Endothelial cell of umbilical vein (primary cell): ENCODE results near the gene BPI. TPM values are rescaled to one million over a fixed set of nuclear protein-coding genes. Genes with fewer than 3 reads are reported as not detected.

Source experiments
- BruUV-seq: library from RNA; stranded (reverse); fragments of 400-500 nt; replicated peaks from 2 replicates; lab custom pipeline; 2021; lab: Mats Ljungman, UMichigan
- CTCF ChIA-PET: fragments of 300-600, 350-600 bp; sonication (Branson Sonifier 250); formaldehyde crosslinking; loops from one replicate; lab custom pipeline; 2021; ENCODE audit warnings: antibody characterized with exemption, inconsistent platforms; lab: Charles Lee
- POLR2A ChIA-PET: fragments of 300-600, 350-600 bp; sonication (Branson Sonifier 250); formaldehyde crosslinking; loops from one replicate; lab custom pipeline; 2021; ENCODE audit warnings: antibody characterized with exemption, inconsistent platforms; lab: Charles Lee
- DNase-seq: peaks from one replicate; pipeline ENCODE4 v3.0.0-alpha.2; 2011; ENCODE audit warnings: low read depth, low spot score
- FAIRE-seq: peaks from 2 replicates; lab custom pipeline; 2011; peaks lifted over from hg19 to GRCh38; lab: Jason Lieb, UNC
- H2AFZ ChIP-seq: 2 replicates; pipeline ENCODE4 v1.6.0; 2012; ENCODE audit warnings: low read depth, low read length, control low read depth, inconsistent platforms
- H3K27ac ChIP-seq: 2 replicates; pipeline ENCODE4 v1.5.1; 2011; ENCODE audit warnings: low read depth, mild to moderate bottlenecking, control low read depth, low read length, moderate library complexity; ENCODE audit not compliant: insufficient read depth
- H3K27me3 ChIP-seq, 2 experiments: 2 replicates each; pipeline versions ENCODE4 v1.6.0 to v1.6.1; 2011; ENCODE audit warnings: low read length in 2 of 2, mixed read lengths in 1 of 2; ENCODE audit not compliant: control insufficient read depth in 2 of 2, insufficient read depth in 2 of 2
- H3K36me3 ChIP-seq, 2 experiments: 2 replicates in 1 of 2; 3 replicates in 1 of 2; pipeline ENCODE4 v1.5.1; 2011; ENCODE audit warnings: low read length in 2 of 2, mild to moderate bottlenecking in 1 of 2, moderate library complexity in 1 of 2; ENCODE audit not compliant: control insufficient read depth in 2 of 2, insufficient read depth in 2 of 2; ENCODE audit errors: extremely low read depth in 1 of 2
- H3K4me1 ChIP-seq: 3 replicates; pipeline ENCODE4 v1.5.1; 2011; ENCODE audit warnings: mild to moderate bottlenecking, low read length; ENCODE audit not compliant: control insufficient read depth, insufficient read depth; ENCODE audit errors: extremely low read depth
- H3K4me2 ChIP-seq: 2 replicates; pipeline ENCODE4 v1.6.1; 2011; ENCODE audit warnings: low read length, control low read depth, mixed read lengths; ENCODE audit not compliant: insufficient read depth
- H3K4me3 ChIP-seq, 3 experiments: fragments of 200-600 bp in 1 of 3; sonication (generic), shearing (Covaris generic) in 1 of 3; replicated peaks in 1 of 3; 2 replicates each; pipeline ENCODE4 v1.5.1; 2011 to 2016; ENCODE audit warnings: control low read depth in 3 of 3, low read length in 3 of 3, mild to moderate bottlenecking in 2 of 3, inconsistent platforms in 1 of 3, low read depth in 1 of 3, moderate library complexity in 1 of 3; ENCODE audit not compliant: insufficient read depth in 1 of 3
- H3K79me2 ChIP-seq: 2 replicates; pipeline ENCODE4 v1.6.0; 2012; ENCODE audit warnings: low read length, inconsistent platforms; ENCODE audit not compliant: control insufficient read depth, insufficient read depth
- H3K9ac ChIP-seq: replicated peaks from 2 replicates; pipeline ENCODE3; 2011; ENCODE audit warnings: low read length, control low read depth; ENCODE audit not compliant: insufficient read depth; ENCODE audit errors: extremely low read depth
- H3K9me1 ChIP-seq: replicated peaks from 3 replicates; pipeline ENCODE4 v1.6.0; 2011; ENCODE audit warnings: mild to moderate bottlenecking, low read length; ENCODE audit not compliant: control insufficient read depth, insufficient read depth; ENCODE audit errors: extremely low read depth
- H3K9me3 ChIP-seq: replicated peaks from 2 replicates; pipeline ENCODE4 v1.5.1; 2012; ENCODE audit warnings: low read length, inconsistent platforms; ENCODE audit not compliant: control insufficient read depth, insufficient read depth
- H4K20me1 ChIP-seq: replicated peaks from 2 replicates; pipeline ENCODE3; 2011; ENCODE audit warnings: mild to moderate bottlenecking, low read length; ENCODE audit not compliant: control insufficient read depth, insufficient read depth; ENCODE audit errors: extremely low read depth
- EZH2 ChIP-seq: IDR thresholded peaks from 2 replicates; pipeline ENCODE4 v1.6.1; 2012; ENCODE audit warnings: borderline replicate concordance, low read depth, mild to moderate bottlenecking, moderate library complexity, low read length, inconsistent platforms; ENCODE audit not compliant: severe bottlenecking
- FOS ChIP-seq: IDR thresholded peaks from 2 replicates; pipeline ENCODE4 v1.6.1; 2011; ENCODE audit warnings: mild to moderate bottlenecking, low read length, moderate library complexity, borderline replicate concordance; ENCODE audit not compliant: insufficient read depth
- GATA2 ChIP-seq: IDR thresholded peaks from 2 replicates; pipeline ENCODE4 v1.7.0; 2011; ENCODE audit warnings: low read depth, mild to moderate bottlenecking, moderate library complexity, mixed read lengths, low read length; ENCODE audit not compliant: insufficient read length, insufficient read depth
- JUN ChIP-seq: IDR thresholded peaks from 2 replicates; pipeline ENCODE4 v1.6.1; 2011; ENCODE audit warnings: borderline replicate concordance, low read depth; ENCODE audit not compliant: insufficient read length, insufficient read depth
- MYC ChIP-seq: IDR thresholded peaks from one replicate; pipeline ENCODE4 v1.6.1; 2011; ENCODE audit warnings: mild to moderate bottlenecking, low read depth, low read length
- POLR2A ChIP-seq: IDR thresholded peaks from 2 replicates; pipeline ENCODE4 v1.6.1; 2012; ENCODE audit warnings: low read depth, mild to moderate bottlenecking, control low read depth, low read length
- POLR2AphosphoS5 ChIP-seq: IDR thresholded peaks from 2 replicates; pipeline ENCODE4 v1.6.1; 2012; ENCODE audit warnings: low read depth, mild to moderate bottlenecking, control low read depth, low read length, moderate library complexity; ENCODE audit not compliant: insufficient read depth
- dilution Hi-C: fragments of 300-500 bp; cut with MboI; formaldehyde crosslinking; loops from one replicate; pipeline ENCODE4 v1.15.0; 2019; ENCODE audit warnings: low sequenced_read_pairs; ENCODE audit not compliant: extremely low pct_ligation_motif_present
- intact Hi-C: fragments of 100-400 bp; cut with micrococcal nuclease; formaldehyde crosslinking; loops from one replicate; pipeline ENCODE4 v1.10.0; 2022
- polyA plus RNA-seq, 4 experiments: library from polyadenylated mRNA; depleted of rRNA in 3 of 4; stranded (reverse) in 3 of 4; unstranded in 1 of 4; fragments of >200 nt; gene quantifications; 2 replicates each; pipeline versions ENCODE4 v1.2.1 to v1.2.3, GENCODE V29; 2011 to 2012; ENCODE audit warnings: missing spikeins in 1 of 4
- total RNA-seq: library from RNA; stranded (reverse); gene quantifications from 2 replicates; pipeline ENCODE4 v1.2.3, GENCODE V29; 2021
- TF ChIP-seq, protein P1 (sequence below), 2 donors: IDR thresholded peaks; 1 replicate in 1 of 2; 2 replicates in 1 of 2; pipeline ENCODE4 v1.5.1; 2011; ENCODE audit warnings: low read length in 2 of 2, mild to moderate bottlenecking in 2 of 2, moderate library complexity in 2 of 2, control low read depth in 1 of 2, inconsistent platforms in 1 of 2, low read depth in 1 of 2; ENCODE audit not compliant: insufficient read depth in 1 of 2; ENCODE audit errors: extremely low read depth in 1 of 2
- TF ChIP-seq, protein P2 (sequence below): IDR thresholded peaks from 2 replicates; pipeline ENCODE4 v1.6.1; 2011; ENCODE audit not compliant: insufficient read depth, insufficient read length

The BPI gene
- total and polyA plus RNA-seq, 2 donors (not counting 3 experiments of a cell fraction or from before 2014, with no cell fraction given), result not detected

DNA sequence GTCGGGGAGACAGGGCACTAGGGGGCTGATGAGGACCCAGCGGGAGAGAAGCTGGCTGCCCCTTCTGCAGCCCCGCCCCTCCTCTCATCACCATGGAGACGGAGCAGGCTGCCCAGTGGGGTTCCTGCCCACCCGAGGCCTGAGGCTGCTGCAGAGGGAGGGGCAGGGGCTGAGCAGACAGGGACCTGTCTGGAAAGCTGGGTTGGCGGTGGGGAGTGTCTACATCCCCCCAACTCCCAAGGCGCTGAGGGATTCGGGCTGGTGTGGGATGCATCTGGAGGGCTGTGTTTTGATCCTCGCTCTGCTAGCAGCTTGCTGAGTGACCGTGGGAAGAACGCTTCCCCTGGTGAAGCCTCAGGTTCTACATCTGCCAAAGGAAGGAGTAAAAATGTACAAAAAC is 1.2 kb upstream of the BPI start:
- no peaks in the 10 kb centered on the region for H3K9me1 ChIP-seq
- BruUV-seq, result no TSS peak
- no peak overlapping the region for H3K4me3 ChIP-seq
- no peak overlapping the region for H3K9ac ChIP-seq
- FAIRE-seq, result no peak
- no peak overlapping the region for H2AFZ ChIP-seq
- CTCF ChIA-PET, result interaction anchor here (1.0 to 9.2 kb wide), 5 partner anchors 19 to 106 kb away, joined by 3 to 204 read pairs (median 6); no protein-coding TSS in a partner anchor
- H3K4me2 ChIP-seq, result no peak overlapping the region
- no peaks in the 10 kb centered on the region for H3K36me3 ChIP-seq
- H4K20me1 ChIP-seq, result no peaks in the 10 kb centered on the region
- no peak for DNase-seq
- H3K4me1 ChIP-seq, result no peaks in the 10 kb centered on the region
- dilution Hi-C loops (no loop called here), intact Hi-C loops (no loop called here)
- no peak overlapping the region for H3K27ac ChIP-seq
- H3K79me2 ChIP-seq, result no peaks in the 10 kb centered on the region
- H3K27me3 ChIP-seq, result peaks cover 2% of the 10 kb centered on the region in 2 experiments
- TF ChIP-seq FOS, result no peak
- TF ChIP-seq GATA2, result no peak
- TF ChIP-seq JUN, result no peak
- TF ChIP-seq POLR2A, result no peak
- TF ChIP-seq, protein P1, sequence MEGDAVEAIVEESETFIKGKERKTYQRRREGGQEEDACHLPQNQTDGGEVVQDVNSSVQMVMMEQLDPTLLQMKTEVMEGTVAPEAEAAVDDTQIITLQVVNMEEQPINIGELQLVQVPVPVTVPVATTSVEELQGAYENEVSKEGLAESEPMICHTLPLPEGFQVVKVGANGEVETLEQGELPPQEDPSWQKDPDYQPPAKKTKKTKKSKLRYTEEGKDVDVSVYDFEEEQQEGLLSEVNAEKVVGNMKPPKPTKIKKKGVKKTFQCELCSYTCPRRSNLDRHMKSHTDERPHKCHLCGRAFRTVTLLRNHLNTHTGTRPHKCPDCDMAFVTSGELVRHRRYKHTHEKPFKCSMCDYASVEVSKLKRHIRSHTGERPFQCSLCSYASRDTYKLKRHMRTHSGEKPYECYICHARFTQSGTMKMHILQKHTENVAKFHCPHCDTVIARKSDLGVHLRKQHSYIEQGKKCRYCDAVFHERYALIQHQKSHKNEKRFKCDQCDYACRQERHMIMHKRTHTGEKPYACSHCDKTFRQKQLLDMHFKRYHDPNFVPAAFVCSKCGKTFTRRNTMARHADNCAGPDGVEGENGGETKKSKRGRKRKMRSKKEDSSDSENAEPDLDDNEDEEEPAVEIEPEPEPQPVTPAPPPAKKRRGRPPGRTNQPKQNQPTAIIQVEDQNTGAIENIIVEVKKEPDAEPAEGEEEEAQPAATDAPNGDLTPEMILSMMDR (IDR thresholded peaks at IDR 0.05; ENCODE audit: extremely low read depth in 1 of 2, insufficient read depth in 1 of 2, low read depth in 1 of 2, low read length in 2 of 2), result no peak
- TF ChIP-seq, protein P2, sequence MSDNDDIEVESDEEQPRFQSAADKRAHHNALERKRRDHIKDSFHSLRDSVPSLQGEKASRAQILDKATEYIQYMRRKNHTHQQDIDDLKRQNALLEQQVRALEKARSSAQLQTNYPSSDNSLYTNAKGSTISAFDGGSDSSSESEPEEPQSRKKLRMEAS, result no peak
- no peak for TF ChIP-seq MYC
- TF ChIP-seq EZH2, result no peak
- TF ChIP-seq POLR2AphosphoS5, result no peak
- H3K9me3 ChIP-seq, result no peaks in the 10 kb centered on the region
- POLR2A ChIA-PET, result no interaction called here
